HG02763 (cell line): ENCODE measurements around the gene LAMC2.
"Not testable (repeated sequence)": the region's sequence is repeated elsewhere in the genome, so short reads cannot be mapped to it uniquely, and the experiment has no call there.

Experiments used
- ATAC-seq: cut with Tn5 transposase; IDR thresholded peaks from one replicate; pipeline ENCODE4 v1.9.1; 2021; ENCODE audit warnings: mild to moderate bottlenecking, moderate library complexity; ENCODE audit not compliant: unreplicated experiment

Gene LAMC2

DNA sequence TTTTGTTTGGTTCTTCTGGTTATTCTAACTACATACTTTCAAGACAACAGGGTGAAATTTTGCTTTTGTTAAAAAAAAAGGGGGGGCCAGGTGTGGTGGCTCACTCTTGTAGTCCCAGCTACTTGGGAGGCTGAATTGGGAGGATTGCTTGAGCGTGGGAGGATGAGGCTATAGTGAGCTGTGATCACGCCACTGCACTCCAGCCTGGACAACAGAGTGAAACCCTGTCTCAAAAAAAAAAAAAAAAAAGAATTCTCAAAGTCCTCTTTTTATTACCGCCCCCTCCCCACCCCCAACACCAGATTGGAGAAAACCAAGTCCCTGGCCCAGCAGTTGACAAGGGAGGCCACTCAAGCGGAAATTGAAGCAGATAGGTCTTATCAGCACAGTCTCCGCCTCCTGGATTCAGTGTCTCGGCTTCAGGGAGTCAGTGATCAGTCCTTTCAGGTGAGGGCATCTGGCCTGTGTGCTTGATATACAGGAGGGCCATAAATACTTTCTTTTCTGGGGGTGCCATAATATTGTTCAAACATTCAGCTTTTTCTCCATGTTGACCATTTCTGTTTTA is 50.2 kb downstream of the LAMC2 start:
- no peak for ATAC-seq

DNA sequence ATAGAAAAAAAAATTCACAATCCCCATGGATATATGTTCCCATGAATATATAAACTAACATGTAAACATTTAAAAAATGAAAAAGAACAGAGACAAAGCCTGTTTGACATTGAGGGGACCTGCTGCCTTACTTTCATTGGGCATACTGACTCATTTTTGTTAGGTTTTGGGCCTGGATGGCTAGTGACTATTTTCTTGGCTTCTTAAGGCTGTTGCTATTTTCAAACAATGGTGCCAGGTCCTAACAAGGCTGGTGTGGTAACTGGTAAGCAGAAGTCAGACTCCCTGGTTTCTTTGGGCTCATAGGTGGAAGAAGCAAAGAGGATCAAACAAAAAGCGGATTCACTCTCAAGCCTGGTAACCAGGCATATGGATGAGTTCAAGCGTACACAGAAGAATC is 51.0 kb downstream of the LAMC2 start:
- ATAC-seq, result no peak

DNA sequence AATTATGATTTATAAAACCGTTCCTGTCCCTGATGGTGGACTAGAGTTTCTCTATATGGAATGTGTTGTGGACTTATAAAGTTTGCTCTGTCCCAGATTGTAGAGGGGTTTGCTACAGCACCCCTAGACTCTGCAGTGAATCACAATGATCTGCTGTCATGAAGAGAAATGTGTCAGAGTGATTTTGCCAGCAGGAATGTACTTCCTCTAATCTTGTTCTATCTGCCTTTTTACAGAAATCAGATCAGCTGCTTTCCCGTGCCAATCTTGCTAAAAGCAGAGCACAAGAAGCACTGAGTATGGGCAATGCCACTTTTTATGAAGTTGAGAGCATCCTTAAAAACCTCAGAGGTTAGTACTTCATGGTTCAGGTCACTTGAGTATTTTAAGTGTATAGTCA is 52.0 kb downstream of the LAMC2 start:
- no peak for ATAC-seq

DNA sequence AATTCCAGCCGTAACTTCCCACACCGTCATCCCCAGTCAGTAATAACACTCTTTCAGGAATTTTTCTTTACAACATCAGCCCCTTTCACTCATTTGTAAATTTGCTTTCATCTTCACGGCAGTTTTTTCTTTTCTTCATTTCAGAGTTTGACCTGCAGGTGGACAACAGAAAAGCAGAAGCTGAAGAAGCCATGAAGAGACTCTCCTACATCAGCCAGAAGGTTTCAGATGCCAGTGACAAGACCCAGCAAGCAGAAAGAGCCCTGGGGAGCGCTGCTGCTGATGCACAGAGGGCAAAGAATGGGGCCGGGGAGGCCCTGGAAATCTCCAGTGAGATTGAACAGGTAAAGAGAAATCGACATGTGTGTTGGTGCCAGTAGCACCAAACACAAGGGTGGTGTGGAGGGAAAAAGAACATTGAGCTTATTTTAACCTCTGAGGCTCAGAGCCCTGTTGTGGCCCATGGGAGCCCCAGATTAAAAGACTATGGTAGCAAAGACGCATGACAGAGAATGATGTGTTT is 53.2 kb downstream of the LAMC2 start:
- no peak for ATAC-seq

DNA sequence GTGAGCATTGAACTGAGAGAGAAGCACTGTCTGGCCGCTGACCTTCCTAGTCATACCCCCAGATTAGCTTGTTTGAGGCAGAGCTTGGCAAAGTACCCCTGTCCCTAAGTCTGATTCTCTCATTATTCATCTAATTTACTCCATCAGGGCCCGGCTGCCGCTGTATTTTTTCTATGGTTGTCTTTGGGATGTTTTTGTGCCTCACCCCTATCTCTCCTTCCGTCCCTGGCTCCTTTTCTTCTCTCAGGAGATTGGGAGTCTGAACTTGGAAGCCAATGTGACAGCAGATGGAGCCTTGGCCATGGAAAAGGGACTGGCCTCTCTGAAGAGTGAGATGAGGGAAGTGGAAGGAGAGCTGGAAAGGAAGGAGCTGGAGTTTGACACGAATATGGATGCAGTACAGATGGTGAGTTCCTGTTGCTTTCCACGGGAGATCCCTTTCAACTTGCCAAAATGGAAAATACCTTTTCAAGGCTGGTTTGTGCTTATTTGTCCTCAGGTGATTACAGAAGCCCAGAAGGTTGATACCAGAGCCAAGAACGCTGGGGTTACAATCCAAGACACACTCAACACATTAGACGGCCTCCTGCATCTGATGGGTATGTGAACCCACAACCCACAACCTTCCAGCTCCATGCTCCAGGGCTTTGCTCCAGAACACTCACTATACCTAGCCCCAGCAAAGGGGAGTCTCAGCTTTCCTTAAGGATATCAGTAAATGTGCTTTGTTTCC is 53.9 kb downstream of the LAMC2 start:
- no peak for ATAC-seq

DNA sequence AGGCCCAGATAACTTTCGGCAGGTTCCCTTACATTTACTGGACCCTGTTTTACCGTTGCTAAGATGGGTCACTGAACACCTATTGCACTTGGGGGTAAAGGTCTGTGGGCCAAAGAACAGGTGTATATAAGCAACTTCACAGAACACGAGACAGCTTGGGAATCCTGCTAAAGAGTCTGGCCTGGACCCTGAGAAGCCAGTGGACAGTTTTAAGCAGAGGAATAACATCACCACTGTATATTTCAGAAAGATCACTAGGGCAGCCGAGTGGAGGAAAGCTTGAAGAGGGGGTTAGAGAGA is 54.4 kb downstream of the LAMC2 start:
- ATAC-seq, result no peak

DNA sequence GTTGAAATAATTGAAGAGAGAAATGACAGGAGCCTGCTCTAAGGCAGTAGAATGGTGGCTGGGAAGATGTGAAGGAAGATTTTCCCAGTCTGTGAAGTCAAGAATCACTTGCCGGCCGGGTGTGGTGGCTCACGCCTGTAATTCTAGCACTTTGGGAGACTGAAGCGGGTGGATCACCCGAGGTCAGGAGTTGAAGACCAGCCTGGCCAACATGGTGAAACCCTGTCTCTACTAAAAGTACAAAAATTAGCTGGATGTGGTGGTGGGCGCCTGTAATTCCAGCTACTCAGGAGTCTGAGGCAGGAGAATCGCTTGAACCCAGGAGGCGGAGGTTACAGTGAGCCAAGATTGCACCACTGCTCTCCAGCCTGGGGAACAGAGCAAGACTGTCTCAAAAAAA is 54.8 kb downstream of the LAMC2 start:
- ATAC-seq, result not testable (repeated sequence)

DNA sequence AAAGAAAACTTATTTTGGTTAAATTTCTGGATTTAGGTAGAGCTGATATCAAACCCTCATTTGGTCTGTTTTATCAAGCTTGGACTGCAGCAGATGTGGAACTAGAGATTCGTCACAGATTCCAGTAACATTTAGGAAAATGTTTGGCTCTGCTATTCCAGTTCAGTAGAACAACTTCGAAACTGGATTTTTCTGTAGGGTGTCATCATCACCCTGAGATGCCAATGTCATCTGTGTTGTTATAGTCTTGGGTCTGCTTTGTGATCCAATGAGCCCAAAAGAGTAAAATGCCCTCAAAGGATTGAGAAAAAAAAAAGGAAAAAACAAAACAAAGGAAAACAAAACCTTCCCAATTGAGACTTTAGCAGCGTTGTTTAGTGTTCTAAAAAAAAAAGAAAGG is 55.4 kb downstream of the LAMC2 start:
- ATAC-seq, result no peak

DNA sequence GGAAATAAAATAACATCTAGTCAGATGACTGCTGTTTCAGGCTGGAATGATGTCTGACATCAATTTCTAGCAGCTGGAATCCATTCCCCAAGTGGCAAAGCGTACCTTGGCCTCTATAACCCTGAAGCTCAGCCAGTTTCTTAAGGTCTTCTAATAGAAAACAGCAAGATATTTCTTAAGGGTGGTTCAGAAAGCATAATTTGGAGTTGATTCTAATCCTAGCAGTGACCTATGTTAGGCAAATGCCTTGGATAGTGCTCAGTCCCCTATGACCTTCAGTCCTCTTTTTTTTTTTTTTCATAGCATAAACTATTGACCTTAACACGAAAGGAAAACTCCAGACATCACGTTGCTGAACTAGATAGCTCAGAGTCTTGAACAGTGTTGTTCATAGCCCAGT is 56.5 kb downstream of the LAMC2 start:
- ATAC-seq, result no peak

DNA sequence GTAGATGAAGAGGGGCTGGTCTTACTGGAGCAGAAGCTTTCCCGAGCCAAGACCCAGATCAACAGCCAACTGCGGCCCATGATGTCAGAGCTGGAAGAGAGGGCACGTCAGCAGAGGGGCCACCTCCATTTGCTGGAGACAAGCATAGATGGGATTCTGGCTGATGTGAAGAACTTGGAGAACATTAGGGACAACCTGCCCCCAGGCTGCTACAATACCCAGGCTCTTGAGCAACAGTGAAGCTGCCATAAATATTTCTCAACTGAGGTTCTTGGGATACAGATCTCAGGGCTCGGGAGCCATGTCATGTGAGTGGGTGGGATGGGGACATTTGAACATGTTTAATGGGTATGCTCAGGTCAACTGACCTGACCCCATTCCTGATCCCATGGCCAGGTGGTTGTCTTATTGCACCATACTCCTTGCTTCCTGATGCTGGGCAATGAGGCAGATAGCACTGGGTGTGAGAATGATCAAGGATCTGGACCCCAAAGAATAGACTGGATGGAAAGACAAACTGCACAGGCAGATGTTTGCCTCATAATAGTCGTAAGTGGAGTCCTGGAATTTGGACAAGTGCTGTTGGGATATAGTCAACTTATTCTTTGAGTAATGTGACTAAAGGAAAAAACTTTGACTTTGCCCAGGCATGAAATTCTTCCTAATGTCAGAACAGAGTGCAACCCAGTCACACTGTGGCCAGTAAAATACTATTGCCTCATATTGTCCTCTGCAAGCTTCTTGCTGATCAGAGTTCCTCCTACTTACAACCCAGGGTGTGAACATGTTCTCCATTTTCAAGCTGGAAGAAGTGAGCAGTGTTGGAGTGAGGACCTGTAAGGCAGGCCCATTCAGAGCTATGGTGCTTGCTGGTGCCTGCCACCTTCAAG is 57.3 kb downstream of the LAMC2 start:
- no peak for ATAC-seq

DNA sequence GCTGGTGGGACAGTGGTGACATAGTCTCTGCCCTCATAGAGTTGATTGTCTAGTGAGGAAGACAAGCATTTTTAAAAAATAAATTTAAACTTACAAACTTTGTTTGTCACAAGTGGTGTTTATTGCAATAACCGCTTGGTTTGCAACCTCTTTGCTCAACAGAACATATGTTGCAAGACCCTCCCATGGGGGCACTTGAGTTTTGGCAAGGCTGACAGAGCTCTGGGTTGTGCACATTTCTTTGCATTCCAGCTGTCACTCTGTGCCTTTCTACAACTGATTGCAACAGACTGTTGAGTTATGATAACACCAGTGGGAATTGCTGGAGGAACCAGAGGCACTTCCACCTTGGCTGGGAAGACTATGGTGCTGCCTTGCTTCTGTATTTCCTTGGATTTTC is 58.4 kb downstream of the LAMC2 start:
- ATAC-seq, result no peak

DNA sequence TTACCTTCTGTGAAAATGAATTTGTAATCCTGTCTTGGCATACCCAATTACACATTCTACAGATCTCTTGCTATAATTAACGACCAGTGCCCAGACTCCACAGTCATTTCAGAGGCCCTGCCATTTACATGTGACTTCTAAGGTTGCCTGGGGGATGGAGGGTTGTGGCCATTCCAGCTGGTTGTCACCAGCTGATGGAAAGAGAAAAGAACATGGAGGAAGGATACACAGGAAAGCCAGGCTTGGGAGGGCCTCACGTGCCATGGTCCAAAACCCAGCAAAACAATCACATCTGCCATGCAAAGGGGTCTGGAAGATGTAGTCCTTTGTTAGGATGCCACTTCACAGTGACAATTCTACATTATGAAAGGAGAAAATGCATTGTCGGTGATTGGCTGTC is 59.3 kb downstream of the LAMC2 start:
- ATAC-seq, result no peak

DNA sequence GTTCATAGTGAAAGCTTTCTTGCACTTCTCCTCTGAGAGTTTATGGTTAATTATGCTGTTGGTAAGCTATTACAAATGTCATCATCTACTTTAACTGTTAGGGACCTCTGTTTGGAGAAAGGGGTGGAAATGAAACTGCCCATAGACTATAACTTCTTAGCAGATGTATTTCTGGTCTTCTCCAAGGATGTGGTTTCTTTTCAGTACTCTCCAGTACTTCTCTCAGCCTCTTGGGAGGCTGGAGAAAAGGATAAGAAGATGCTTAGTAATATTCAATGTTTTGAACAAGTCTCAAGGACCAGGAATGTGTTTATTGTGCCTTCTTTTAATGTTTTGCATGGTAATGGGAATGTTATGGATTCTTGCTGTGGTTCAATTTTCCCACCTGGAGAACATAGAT is 60.4 kb downstream of the LAMC2 start:
- ATAC-seq, result no peak

DNA sequence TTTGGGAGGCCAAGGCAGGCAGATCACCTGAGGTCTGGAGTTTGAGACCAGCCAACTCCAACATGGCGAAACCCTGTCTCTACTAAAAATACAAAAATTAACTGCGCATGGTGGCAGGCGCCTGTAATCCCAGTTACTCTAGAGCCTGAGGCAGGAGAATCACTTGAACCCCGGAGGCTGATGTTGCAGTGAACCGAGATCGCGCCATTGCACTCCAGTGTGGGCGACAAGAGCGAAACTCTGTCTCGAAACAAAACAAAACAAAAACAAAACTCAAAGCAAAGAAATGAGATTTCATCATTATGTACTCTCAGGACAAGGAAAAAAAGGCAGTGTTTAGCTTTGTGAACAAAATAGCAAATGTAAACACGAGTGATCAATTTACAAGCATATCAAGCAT is 61.0 kb downstream of the LAMC2 start:
- no peak for ATAC-seq

DNA sequence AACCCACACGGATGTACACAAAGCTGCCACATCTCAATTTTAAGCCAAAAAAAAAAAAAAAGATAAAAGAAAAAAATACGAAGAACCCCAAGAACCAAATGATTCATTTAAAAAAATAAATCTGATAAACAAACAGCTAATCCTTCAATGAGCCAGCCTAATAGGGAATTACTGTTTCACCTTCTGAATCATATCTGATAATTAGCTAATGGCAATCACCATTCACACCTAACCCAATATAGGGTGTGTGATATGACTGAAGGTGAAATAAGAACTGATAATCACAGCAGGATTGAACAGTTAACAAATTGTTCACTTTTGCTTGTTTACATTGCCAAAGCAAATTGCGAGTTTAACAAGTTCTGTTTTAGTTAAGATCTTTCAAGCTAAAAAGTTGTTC is 61.4 kb downstream of the LAMC2 start:
- no peak for ATAC-seq

DNA sequence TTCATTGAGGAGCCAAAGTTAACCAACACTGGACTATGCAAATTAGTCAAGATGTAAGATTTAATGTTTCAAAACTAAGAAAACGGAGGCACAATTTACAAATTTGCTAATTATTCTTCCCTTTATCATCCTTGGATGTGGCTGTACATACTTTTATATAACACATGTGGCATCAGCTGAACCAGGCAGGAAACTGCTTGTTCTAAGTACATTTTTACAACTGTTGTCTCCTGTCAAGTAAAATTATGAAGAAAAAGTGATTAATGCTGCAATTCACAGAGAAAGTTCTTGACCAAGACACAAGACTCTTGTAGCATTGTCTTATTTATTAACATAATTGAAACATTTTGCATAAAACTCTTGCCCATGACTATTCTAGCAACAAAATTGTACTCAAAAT is 61.9 kb downstream of the LAMC2 start:
- no peak for ATAC-seq

DNA sequence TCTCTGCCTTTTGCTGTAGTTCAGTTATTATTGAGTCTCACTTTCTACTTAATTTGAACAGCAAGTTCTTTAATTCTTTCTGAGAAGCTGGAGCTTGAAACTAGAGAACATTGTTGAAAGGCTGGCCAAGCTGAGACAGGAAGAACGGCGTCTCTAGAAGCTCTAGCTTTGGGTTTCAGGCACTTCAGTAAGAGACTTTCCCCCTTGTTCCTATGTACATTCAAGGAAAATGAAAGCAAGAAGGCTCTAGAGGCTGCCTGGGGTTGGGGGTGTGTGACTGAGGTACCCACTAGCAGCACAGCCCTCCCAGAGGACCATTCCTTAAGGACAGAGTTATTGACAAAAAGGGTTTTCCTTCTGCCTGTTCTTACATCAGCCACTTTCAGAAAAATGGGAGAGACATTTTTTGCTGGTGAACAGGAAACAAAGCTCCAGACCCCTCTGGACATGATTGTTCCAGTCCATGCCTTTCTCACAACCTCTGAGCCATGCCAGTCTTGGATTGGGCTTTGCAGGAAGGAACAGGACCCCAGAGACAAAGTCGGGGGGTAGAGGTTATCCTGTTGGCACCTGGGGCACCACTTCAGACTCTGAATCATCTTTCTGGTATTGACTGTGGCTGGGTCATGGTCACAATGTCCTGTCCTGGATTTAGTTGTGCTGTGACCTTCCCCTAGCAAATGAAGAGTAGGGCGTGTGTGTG is 63.1 kb downstream of the LAMC2 start:
- ATAC-seq, result no peak

DNA sequence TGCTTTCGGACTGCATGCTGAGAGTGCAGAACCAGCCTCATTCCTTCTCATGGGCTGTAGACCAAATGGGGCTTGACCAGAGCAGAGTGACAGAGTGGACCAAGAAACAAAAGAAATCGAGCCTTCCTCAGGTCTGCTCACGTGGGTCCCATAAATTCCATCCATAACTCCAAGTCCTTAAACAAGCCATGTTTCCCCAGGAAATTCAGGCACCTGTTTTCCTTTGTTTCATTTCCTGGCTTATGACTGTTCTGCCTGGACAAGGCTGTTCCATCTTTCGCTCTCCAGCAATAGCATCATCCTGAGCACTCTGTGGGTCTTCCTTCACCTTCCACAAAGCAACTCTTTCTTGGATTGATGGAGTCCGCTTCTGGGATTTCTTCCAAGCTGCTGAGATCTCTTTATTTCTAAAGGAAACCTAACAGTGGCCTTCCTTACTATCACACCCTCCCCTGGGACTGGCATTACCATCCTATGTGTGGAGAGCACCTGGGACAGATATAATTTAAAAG is 63.9 kb downstream of the LAMC2 start:
- no peak for ATAC-seq

DNA sequence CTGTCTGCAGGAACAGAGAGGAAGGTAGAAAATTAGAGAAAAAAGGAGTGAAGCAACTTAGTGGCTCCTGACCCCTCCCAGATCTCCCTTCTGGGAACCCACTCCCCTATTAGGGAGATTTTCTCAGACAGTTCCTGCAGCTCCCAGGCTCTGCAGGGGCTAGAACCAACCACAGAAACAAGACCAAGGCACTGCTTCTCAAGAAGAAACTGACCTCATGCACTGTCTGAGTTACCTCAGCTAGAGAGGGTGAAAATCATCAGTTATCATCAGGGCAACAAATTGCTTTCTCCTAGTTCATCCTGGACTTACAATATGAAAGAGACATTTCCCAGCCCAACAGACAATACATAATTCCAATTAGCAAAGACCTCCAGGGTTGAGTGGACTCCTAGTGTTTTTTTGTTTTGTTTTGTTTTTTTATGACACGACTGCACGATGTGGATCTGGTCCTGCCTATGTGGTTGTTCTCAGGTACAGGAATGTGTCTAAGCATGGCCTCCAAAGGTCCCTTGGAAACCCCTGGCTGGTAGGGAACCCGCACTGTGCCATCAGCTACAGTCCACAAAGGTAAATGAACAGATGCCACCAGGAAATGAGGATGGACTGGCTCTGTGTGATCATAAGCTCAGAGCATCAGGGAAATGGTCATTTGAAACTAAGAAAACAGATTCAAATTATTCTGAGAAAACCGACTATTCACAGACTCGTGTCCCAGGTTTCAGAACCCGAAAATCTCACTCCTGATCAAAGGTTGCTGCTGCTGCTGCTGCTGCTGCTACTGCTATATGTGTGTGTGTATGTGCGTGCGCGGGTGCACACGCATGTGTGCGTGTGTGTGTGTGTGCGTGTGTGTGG is 65.3 kb downstream of the LAMC2 start:
- ATAC-seq, result no peak

DNA sequence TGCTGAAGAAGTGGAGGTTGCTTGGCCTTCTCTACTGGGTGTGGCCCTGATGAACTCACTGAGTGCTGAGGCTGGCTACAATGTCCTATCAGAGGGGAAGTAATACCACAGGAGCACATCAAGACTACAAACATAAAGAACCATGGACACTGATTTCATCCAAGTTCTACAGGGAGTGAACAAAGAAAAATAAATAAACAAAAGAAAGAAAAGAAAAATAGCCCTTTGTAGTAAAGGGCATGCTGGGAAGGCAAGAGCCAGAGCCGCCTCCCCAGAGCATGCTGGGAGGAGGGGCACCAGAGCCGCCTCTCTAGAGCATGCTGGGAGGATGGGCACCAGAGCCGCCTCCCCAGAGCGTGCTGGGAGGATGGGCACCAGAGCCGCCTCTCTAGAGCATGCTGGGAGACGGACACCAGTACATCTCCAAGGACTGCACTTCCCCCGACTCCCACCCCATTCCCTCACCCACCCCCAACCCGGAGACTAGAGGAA is 65.9 kb downstream of the LAMC2 start:
- ATAC-seq, result no peak
